ENCODE results near the gene ARL14EPL.
A peak's percentile ranks its signal among the peaks of the same experiment; 100 is the strongest.

The ARL14EPL gene

GRCh38 chr5:116032094-116032517, at the start of gene ARL14EPL:
TSS of gene ARL14EPL (plus strand) at chr5:116032472. CDS start at chr5:116051466, 18,994 bp downstream.
- Histone ChIP-seq H3K4me1 (ENCODE audit: low read length) (peaks cover 27% of the 10 kb centered on the region), H3K4me2 (ENCODE audit: low read length) (peak within 1 kb of the TSS; percentile 56), H4K20me1 (ENCODE audit: insufficient read depth, low read length) (no peaks in the 10 kb centered on the region), H3K36me3 (replicated peaks; ENCODE audit: low read depth, low read length) (no peaks in the 10 kb centered on the region), H3K27me3 (ENCODE audit: low read depth, low read length) (peaks cover 7% of the 10 kb centered on the region), H3K27ac (ENCODE audit: low read length) (no peak within 1 kb of the TSS), H3K79me2 (ENCODE audit: low read length) (no peaks in the 10 kb centered on the region), H2AFZ (ENCODE audit: low read depth, low read length) (no peak within 1 kb of the TSS), H3K9me3 (ENCODE audit: insufficient read depth, low read length) (no peaks in the 10 kb centered on the region), H3K9ac (ENCODE audit: low read length) (no peak within 1 kb of the TSS), H3K4me3 (ENCODE audit: low read length) (peak within 1 kb of the TSS; percentile 44)
- TF ChIP-seq CTCF (IDR thresholded peaks at IDR 0.05; ENCODE audit: low read depth, low read length) = peak; percentile 54
- TF ChIP-seq EZH2phosphoT487 (IDR thresholded peaks at IDR 0.05; ENCODE audit: low read depth) = no peak

- H3K9ac ChIP-seq (ENCODE audit: low read length) = no peak overlapping the region
These were observed 48.8 kb upstream of the ARL14EPL start for GRCh38 chr5:115983519-115983918.

GRCh38 chr5:115985802-115986757, 46.2 kb upstream of the ARL14EPL start:
- Histone ChIP-seq H3K79me2 (ENCODE audit: low read length) (no peaks in the 10 kb centered on the region), H2AFZ (ENCODE audit: low read depth, low read length) (no peak overlapping the region), H3K4me1 (ENCODE audit: low read length) (peaks cover 6% of the 10 kb centered on the region)

More at GRCh38 chr5:115983519-115983918, 48.8 kb upstream of the ARL14EPL start:
- H3K4me2 ChIP-seq (ENCODE audit: low read length) = no peak overlapping the region
- H3K36me3 ChIP-seq (replicated peaks; ENCODE audit: low read depth, low read length) = no peaks in the 10 kb centered on the region
- no peaks in the 10 kb centered on the region for H3K79me2 ChIP-seq (ENCODE audit: low read length)
- no peak overlapping the region for H3K4me3 ChIP-seq (ENCODE audit: low read length)
- H3K9me3 ChIP-seq (ENCODE audit: insufficient read depth, low read length) = no peaks in the 10 kb centered on the region
- no peaks in the 10 kb centered on the region for H3K27me3 ChIP-seq (ENCODE audit: low read depth, low read length)
- H2AFZ ChIP-seq (ENCODE audit: low read depth, low read length) = no peak overlapping the region
- no peaks in the 10 kb centered on the region for H4K20me1 ChIP-seq (ENCODE audit: insufficient read depth, low read length)
- H3K4me1 ChIP-seq (ENCODE audit: low read length) = peaks cover 23% of the 10 kb centered on the region
- TF ChIP-seq CTCF (IDR thresholded peaks at IDR 0.05; ENCODE audit: low read depth, low read length) = no peak
- TF ChIP-seq EZH2phosphoT487 (IDR thresholded peaks at IDR 0.05; ENCODE audit: low read depth) = no peak
- no peak overlapping the region for H3K27ac ChIP-seq (ENCODE audit: low read length)

More at GRCh38 chr5:115985802-115986757, 46.2 kb upstream of the ARL14EPL start:
- no peaks in the 10 kb centered on the region for H3K36me3 ChIP-seq (replicated peaks; ENCODE audit: low read depth, low read length)
- no peak for TF ChIP-seq EZH2phosphoT487 (IDR thresholded peaks at IDR 0.05; ENCODE audit: low read depth)
- no peak for TF ChIP-seq CTCF (IDR thresholded peaks at IDR 0.05; ENCODE audit: low read depth, low read length)
- H3K27ac ChIP-seq (ENCODE audit: low read length) = no peak overlapping the region
- no peak overlapping the region for H3K9ac ChIP-seq (ENCODE audit: low read length)
- H3K27me3 ChIP-seq (ENCODE audit: low read depth, low read length) = no peaks in the 10 kb centered on the region
- H3K4me2 ChIP-seq (ENCODE audit: low read length) = no peak overlapping the region
- no peak overlapping the region for H3K4me3 ChIP-seq (ENCODE audit: low read length)
- H4K20me1 ChIP-seq (ENCODE audit: insufficient read depth, low read length) = no peaks in the 10 kb centered on the region
- no peaks in the 10 kb centered on the region for H3K9me3 ChIP-seq (ENCODE audit: insufficient read depth, low read length)
